PC-9 (cell line): ENCODE results near the gene WIPI1.

Experiments
- EZH2 ChIP-seq: fragments of 200-600 bp; sonication (generic); IDR thresholded peaks from 2 replicates; pipeline ENCODE4 v1.8.0; 2017; ENCODE audit warnings: antibody characterized with exemption, low read depth
- TF ChIP-seq, protein P1 (sequence below): fragments of 200-600 bp; sonication (generic); conservative IDR thresholded peaks from 2 replicates; pipeline ENCODE4 v1.6.1; 2017; ENCODE audit warnings: mixed run types, antibody characterized with exemption, mild to moderate bottlenecking, moderate library complexity

DNA sequence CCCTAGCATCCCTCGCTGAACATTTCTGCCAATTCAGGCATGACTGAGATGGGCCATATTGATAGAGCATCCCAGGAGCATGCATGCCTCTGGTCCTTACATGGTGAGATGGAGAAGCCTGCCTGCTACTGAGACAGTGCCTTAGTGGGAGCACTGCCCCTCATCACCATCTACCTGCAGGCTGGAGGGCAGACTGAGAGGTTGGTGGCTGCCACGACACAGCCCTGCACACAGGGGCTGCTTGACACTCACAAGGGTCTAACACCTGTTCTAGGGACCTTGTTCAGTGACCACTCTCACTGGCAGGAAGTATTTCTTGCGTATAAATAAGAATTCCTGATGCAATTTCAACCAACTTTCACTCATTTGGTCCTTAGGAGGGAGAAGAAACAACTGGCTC, 34.0 kb downstream of the WIPI1 start:
- TF ChIP-seq, protein P1, sequence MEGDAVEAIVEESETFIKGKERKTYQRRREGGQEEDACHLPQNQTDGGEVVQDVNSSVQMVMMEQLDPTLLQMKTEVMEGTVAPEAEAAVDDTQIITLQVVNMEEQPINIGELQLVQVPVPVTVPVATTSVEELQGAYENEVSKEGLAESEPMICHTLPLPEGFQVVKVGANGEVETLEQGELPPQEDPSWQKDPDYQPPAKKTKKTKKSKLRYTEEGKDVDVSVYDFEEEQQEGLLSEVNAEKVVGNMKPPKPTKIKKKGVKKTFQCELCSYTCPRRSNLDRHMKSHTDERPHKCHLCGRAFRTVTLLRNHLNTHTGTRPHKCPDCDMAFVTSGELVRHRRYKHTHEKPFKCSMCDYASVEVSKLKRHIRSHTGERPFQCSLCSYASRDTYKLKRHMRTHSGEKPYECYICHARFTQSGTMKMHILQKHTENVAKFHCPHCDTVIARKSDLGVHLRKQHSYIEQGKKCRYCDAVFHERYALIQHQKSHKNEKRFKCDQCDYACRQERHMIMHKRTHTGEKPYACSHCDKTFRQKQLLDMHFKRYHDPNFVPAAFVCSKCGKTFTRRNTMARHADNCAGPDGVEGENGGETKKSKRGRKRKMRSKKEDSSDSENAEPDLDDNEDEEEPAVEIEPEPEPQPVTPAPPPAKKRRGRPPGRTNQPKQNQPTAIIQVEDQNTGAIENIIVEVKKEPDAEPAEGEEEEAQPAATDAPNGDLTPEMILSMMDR, result no peak
- no peak for TF ChIP-seq EZH2
